OCI-LY1 (cell line): ENCODE data around the gene CDH2.

Experiments used
- EZH2 ChIP-seq: fragments of 200-600 bp; sonication (generic), shearing (Covaris generic); IDR thresholded peaks from 2 replicates; pipeline ENCODE4 v1.8.0; 2017; ENCODE audit warnings: borderline replicate concordance, mixed run types, mild to moderate bottlenecking, antibody characterized with exemption, low read length, moderate library complexity, mixed read lengths
- TF ChIP-seq, protein P1 (sequence below): fragments of 200-600 bp; sonication (generic), shearing (Covaris generic); IDR thresholded peaks from 2 replicates; pipeline ENCODE4 v1.5.1; 2017; ENCODE audit warnings: mild to moderate bottlenecking, antibody characterized with exemption, low read length, moderate library complexity, mixed read lengths

DNA sequence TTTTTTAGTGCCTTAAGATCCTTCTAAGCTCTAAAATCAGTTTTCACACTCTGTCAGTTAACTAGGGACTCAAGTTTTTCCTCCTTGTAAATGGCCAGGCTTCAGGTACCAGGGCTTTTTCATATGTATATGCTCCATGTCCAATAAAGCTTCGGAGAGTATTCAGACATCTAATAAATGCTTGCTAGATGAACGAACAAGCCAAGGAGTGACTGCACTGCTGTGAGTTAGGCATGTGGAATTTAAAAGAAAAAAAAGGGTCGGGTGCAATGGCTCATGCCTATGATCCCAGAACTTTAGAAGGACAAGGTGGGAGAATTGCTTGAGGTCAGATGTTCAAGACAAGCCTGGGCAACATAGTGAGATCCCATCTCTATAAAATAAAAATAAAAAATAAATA lies 81.9 kb downstream of the CDH2 start:
- TF ChIP-seq, protein P1, sequence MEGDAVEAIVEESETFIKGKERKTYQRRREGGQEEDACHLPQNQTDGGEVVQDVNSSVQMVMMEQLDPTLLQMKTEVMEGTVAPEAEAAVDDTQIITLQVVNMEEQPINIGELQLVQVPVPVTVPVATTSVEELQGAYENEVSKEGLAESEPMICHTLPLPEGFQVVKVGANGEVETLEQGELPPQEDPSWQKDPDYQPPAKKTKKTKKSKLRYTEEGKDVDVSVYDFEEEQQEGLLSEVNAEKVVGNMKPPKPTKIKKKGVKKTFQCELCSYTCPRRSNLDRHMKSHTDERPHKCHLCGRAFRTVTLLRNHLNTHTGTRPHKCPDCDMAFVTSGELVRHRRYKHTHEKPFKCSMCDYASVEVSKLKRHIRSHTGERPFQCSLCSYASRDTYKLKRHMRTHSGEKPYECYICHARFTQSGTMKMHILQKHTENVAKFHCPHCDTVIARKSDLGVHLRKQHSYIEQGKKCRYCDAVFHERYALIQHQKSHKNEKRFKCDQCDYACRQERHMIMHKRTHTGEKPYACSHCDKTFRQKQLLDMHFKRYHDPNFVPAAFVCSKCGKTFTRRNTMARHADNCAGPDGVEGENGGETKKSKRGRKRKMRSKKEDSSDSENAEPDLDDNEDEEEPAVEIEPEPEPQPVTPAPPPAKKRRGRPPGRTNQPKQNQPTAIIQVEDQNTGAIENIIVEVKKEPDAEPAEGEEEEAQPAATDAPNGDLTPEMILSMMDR, result no peak
- TF ChIP-seq EZH2, result no peak
